Brain microvascular endothelial cell (primary cell): Measurements from ENCODE around the gene SLC22A15.
A peak's percentile ranks its signal among the peaks of the same experiment; 100 is the strongest.
"Not testable (repeated sequence)": the region's sequence is repeated elsewhere in the genome, so short reads cannot be mapped to it uniquely, and the experiment has no call there.

Source experiments
- DNase-seq: peaks from one replicate; pipeline ENCODE4 v3.0.0-alpha.2; 2020
- H3K27ac ChIP-seq: fragments of 250-450 bp; sonication (Bioruptor Pico); 2 replicates; pipeline ENCODE4 v1.5.1; 2020; ENCODE audit warnings: mild to moderate bottlenecking, moderate library complexity
- H3K27me3 ChIP-seq: fragments of 250-450 bp; sonication (Bioruptor Pico); replicated peaks from 2 replicates; pipeline ENCODE4 v1.5.1; 2020; ENCODE audit warnings: mild to moderate bottlenecking
- H3K36me3 ChIP-seq: fragments of 250-450 bp; sonication (Bioruptor Pico); replicated peaks from 2 replicates; pipeline ENCODE4 v1.5.1; 2020; ENCODE audit warnings: mild to moderate bottlenecking
- H3K4me3 ChIP-seq: 2 replicates; pipeline ENCODE4 v1.5.1; 2011; ENCODE audit warnings: low read depth, mild to moderate bottlenecking, control low read depth, low read length, moderate library complexity
- CTCF ChIP-seq: IDR thresholded peaks from 2 replicates; pipeline ENCODE4 v1.5.1; 2011; ENCODE audit warnings: low read depth, mild to moderate bottlenecking, moderate library complexity, low read length, control low read depth, inconsistent platforms; ENCODE audit errors: missing control alignments
- in situ Hi-C: cut with HindIII; loops from 2 replicates; pipeline ENCODE4 v1.10.0; 2017; ENCODE audit warnings: low sequenced_read_pairs, low pct_ligation_motif_present

Gene SLC22A15

GRCh38 chr1:116044071-116044470 is 67.8 kb downstream of the SLC22A15 start:
- DNase-seq: no peak
- H3K36me3 ChIP-seq: no peaks in the 10 kb centered on the region
- no peaks in the 10 kb centered on the region for H3K27me3 ChIP-seq
- in situ Hi-C loops: no loop called here
- H3K27ac ChIP-seq: no peak overlapping the region
- no peak overlapping the region for H3K4me3 ChIP-seq
- no peak for TF ChIP-seq CTCF

- DNase-seq, in situ Hi-C loops, H3K27me3 ChIP-seq: not testable (repeated sequence)
Measured at GRCh38 chr1:116046933-116047332, 70.6 kb downstream of the SLC22A15 start.

GRCh38 chr1:116051896-116052295 is 75.6 kb downstream of the SLC22A15 start:
- H3K27me3 ChIP-seq, DNase-seq, H3K4me3 ChIP-seq, in situ Hi-C loops, H3K27ac ChIP-seq, H3K36me3 ChIP-seq: not testable (repeated sequence)

More at GRCh38 chr1:116046933-116047332, 70.6 kb downstream of the SLC22A15 start:
- H3K4me3 ChIP-seq, H3K27ac ChIP-seq, H3K36me3 ChIP-seq: not testable (repeated sequence)

- no peak overlapping the region for H3K4me3 ChIP-seq
- no peak for DNase-seq
- no peaks in the 10 kb centered on the region for H3K27me3 ChIP-seq
- in situ Hi-C loops: no loop called here
- H3K27ac ChIP-seq: no peak overlapping the region
- no peaks in the 10 kb centered on the region for H3K36me3 ChIP-seq
- TF ChIP-seq CTCF: no peak
Measured at GRCh38 chr1:116062201-116062600, 85.9 kb downstream of the SLC22A15 start.

GRCh38 chr1:116064616-116065015 is 88.3 kb downstream of the SLC22A15 start:
- H3K36me3 ChIP-seq: no peaks in the 10 kb centered on the region
- no peak overlapping the region for H3K27ac ChIP-seq
- peak; percentile 6 for DNase-seq
- in situ Hi-C loops: no loop called here
- no peak for TF ChIP-seq CTCF
- no peaks in the 10 kb centered on the region for H3K27me3 ChIP-seq
- no peak overlapping the region for H3K4me3 ChIP-seq

- TF ChIP-seq CTCF: no peak
- in situ Hi-C loops: no loop called here
- Histone ChIP-seq H3K27ac (peak overlapping the region; percentile 63), H3K36me3 (no peaks in the 10 kb centered on the region), H3K27me3 (no peaks in the 10 kb centered on the region), H3K4me3 (no peak overlapping the region)
- peak; percentile 47 for DNase-seq
Measured at GRCh38 chr1:116066868-116067565, 90.7 kb downstream of the SLC22A15 start.

GRCh38 chr1:116067566-116067890 is 91.2 kb downstream of the SLC22A15 start:
- no peaks in the 10 kb centered on the region for H3K27me3 ChIP-seq
- no peak overlapping the region for H3K4me3 ChIP-seq
- in situ Hi-C loops: no loop called here
- H3K36me3 ChIP-seq: no peaks in the 10 kb centered on the region
- H3K27ac ChIP-seq: peak overlapping the region; percentile 63
- peak; percentile 83 for DNase-seq
- no peak for TF ChIP-seq CTCF
